Glomerular endothelial cell (primary cell): ENCODE results near the gene FOXO3B. TPM values are rescaled to one million over a fixed set of nuclear protein-coding genes. Genes with fewer than 3 reads are reported as not detected.
"Not testable (repeated sequence)": the region's sequence is repeated elsewhere in the genome, so short reads cannot be mapped to it uniquely, and the experiment has no call there.

Experiments
- DNase-seq: peaks from one replicate; pipeline ENCODE4 v3.0.0-alpha.2; 2011; ENCODE audit warnings: low read depth, low spot score; ENCODE audit errors: extremely low read depth
- total RNA-seq: library from RNA; depleted of rRNA; stranded (reverse); fragments of >200 nt; gene quantifications from 2 replicates; pipeline ENCODE4 v1.2.3, GENCODE V29; 2015

Gene FOXO3B
- total RNA-seq, 1 donor from 2014 or later = 7.2 TPM

DNA sequence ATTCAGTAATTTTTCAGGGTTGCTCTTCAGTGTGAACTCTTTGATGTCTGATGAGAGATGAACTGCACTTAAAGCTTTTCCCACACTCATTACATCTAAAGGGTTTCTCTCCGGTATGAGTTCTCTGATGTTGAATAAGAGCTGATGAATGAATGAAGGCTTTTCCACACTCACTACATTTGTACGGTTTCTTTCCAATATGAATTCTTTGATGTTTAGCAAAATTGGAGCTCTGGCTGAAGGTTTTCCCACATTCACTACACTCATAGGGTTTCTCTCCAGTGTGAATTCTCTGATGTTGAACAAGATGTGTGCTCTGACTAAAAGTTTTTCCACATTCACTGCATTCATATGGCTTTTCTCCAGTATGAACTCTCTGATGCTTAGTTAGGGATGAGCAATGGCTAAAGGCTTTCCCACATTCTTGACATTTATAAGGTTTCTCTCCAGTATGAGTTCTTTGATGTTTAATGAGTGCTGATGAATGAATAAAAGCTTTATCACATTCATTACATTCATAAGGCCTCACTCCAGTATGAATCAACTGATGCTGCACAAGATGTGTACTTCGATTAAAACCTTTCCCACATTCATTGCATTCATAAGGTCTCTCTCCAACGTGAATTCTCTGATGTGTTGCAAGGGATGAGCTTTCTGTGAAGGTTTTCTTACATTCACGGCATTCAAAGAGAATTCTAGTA lies 20.0 kb downstream of the FOXO3B start:
- DNase-seq = not testable (repeated sequence)

DNA sequence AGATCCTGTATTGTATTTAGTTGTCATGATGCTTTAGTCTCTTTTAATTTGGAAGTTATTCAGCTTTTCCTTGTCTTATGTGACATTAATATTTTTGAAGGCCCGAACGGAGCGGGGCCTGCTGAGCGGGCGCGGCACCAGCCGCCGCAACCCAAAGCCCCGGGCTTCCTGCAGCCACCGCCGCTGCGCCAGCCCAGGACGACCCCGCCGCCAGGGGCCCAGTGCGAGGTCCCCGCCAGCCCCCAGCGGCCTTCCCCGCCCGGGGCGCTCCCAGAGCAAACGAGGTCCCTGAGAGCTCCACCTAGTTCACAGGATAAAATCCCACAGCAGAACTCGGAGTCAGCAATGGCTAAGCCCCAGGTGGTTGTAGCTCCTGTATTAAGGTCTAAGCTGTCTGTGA lies 32.0 kb downstream of the FOXO3B start:
- not testable (repeated sequence) for DNase-seq

DNA sequence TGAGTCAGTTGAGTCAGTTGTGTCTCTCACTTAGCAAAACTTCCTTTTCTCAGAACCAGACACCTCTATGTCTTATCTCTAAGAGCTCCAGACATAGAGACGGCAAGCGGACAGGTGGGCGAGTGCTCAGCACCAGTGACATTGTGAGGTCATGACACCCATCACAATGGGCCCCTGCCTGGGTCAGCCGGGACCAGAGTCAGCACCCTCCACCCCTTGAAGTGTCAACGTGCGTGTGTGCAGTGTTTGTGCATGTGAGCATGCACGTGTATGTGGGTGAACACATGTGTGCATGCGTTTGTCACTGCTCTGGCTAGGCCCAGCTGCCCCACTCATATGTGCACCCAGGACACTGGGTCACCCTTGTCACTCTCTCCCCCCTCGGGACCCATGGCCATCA lies 37.8 kb downstream of the FOXO3B start, which contains the start of gene TBC1D28:
TSS of gene TBC1D28 (minus strand) at position 101 of the 400 bp plus-strand sequence. CDS start 3,039 bp downstream, outside the sequence.
- not testable (repeated sequence) for DNase-seq

DNA sequence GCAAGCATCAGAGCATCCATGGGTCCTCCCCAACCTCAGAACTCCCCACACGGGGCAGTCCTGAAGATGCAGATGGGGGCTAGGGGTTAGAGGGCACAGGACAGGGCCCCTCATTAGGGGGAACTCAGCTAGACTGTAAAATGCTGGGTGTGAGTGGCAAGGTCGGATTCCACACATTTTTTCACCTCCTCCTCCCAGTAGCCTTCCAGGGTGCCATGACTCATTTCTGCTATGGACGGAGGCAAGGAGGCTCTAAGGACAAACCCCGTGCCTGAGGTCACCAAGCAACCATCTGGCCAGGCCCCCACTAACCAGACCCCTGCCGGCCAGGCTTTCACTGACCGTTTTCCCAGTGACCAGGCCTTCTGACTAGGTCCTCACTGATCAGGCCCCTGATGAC lies 39.0 kb downstream of the FOXO3B start:
- not testable (repeated sequence) for DNase-seq

DNA sequence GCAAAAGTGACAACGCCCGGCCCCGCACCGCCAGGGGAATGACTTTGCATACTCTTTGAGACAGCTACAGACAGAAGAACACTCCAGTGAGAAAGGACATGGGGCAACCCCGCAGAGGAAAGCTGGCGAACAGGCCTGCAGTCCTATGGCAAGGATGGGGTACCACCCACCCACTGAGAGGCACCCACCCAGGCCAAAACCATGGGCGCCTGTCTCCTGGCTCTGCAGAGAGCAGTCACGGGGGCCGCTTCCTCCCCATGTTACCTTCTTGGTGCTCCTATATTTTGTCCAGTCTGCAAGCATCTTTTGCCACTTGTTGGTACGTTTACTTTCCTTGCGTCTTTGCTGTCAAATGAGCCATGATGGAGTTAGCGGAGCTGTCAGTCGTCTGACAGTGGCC lies 43.8 kb downstream of the FOXO3B start:
- not testable (repeated sequence) for DNase-seq

DNA sequence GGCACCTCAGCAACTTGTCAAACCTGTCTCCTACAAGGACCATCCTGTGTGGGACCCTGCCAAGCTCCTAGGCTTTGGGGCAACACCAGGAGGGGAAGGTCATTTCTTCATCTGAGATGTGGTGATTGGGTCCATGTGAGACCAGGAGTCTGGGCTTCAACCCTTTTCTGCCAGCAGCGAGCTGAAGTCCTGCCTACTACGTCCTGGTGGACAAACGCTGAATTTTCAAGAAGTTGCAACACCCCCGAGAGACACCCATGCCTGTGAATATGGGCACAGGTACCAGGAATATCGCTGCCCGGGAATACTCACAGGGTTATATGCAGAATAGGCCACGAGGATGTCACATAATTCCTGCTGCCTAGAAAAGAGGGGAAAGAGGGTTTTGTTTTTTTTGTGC lies 45.9 kb downstream of the FOXO3B start:
- not testable (repeated sequence) for DNase-seq

DNA sequence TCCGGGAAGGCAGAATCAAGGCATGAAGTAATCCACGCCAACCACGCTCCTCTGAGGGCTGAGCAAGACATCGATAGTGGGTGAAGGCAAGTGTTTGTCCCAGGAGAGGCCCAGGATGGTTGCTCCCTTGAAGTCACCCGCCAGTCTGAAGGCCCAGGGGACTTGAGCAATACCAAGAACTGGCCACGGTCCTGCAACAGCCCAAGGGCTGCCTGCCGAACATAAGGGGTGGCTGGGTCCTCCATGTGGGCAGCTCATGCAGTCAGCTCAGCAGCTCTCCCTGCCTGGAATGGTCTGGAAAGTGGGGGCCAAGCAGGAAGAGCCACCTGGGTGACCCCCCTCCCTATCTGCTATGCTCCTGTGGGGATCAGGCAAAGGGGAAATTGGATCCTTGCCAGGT lies 46.3 kb downstream of the FOXO3B start:
- DNase-seq = not testable (repeated sequence)

DNA sequence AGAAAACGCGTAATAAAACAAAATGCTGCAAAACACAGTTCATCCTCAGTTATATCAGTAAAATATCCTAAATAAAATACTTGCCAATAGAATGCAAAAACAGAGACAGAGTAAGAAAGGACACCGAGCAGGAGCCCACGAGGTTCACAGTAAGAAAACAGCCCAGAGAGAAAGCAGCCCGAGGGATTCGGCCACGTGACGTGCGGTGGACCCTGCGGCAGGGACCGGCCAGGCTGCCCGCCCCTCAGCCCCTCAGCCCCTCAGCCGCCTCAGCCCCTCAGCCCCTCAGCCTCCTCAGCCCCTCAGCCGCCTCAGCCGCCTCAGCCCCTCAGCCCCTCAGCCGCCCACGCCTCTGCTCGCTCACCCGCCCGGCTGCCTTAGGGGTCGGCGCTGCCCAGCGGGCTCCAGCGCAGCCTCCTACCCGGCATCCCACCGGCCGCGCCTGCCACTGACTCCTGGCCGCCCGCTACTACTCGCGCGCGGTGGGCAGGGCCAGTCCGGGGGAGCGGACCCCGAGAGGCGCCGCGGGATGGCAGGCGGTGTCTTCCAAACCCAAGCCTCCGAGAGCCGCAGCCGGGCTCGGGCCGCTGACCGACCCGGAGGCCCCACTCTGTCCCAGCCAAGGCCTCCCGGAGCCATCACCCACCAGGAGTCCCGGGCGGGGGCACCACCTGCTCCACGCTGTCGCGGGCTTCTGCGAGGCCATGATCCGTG lies 47.4 kb downstream of the FOXO3B start:
- not testable (repeated sequence) for DNase-seq

Other genes with a start within 250 kb of the FOXO3B start
- not detected in 2 replicates for gene LGALS9C, start 205.5 kb downstream of the FOXO3B start, total RNA-seq
- gene TBC1D28, start 37.9 kb downstream of the FOXO3B start, total RNA-seq = not detected in 2 replicates
- gene FBXW10, start 61.7 kb upstream of the FOXO3B start, total RNA-seq = not detected in 2 replicates
- gene TVP23B, start 98.9 kb upstream of the FOXO3B start, total RNA-seq = 26.0 and 27.7 TPM in 2 replicates
- gene PRPSAP2, start 175.8 kb upstream of the FOXO3B start, total RNA-seq = 23.9 and 30.6 TPM in 2 replicates